HepG2 (cell line): ENCODE measurements around the gene TBC1D22A.

Source experiments
- GATAD1 ChIP-seq: IDR thresholded peaks from 2 replicates; pipeline ENCODE4 v1.6.1; 2016; ENCODE audit warnings: missing genetic modification reagents, missing compliant biosample characterization
- POLR2A ChIP-seq, 2 experiments: IDR thresholded peaks; 2 replicates each; pipeline ENCODE4 v1.6.1; 2011; ENCODE audit warnings: low read depth in 2 of 2, low read length in 2 of 2, mild to moderate bottlenecking in 1 of 2, moderate library complexity in 1 of 2; ENCODE audit not compliant: insufficient read depth in 1 of 2
- TF ChIP-seq, protein P1 (sequence below): fragments of 450-650 bp; IDR thresholded peaks from 2 replicates; pipeline ENCODE4 v1.6.1; 2016

DNA sequence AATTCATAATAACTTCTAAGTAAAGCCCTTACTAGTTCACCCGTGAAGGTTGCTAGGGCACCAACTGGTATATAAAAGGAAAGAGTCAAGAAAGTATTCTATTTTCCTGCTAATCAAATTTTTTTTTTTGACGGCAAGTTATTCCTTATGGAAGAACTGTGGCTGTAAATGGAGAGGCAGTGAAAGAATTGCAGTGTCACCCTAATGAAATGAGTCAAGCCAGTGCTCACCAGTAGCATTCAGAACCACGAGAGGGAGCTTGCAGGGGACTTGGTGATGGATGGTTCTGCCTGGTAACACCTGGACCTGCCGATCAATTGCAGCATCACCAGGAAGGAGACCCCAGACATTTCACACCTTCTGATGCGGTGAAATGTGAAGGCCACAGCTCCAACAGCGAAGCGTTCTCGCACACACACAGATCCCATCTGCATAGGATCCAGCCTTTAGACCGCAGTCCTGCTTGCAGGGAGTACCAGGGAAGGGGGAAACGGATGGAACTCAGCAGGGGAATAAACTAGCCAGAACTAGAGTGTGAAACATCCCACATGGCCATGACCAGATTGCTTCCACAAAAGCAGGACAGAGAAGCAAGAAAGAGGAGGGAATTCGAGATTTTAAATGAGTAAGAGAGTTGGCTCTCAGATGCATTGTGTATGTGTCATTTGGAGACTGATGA, 326.2 kb downstream of the TBC1D22A start:
- no peak for TF ChIP-seq GATAD1
- no peak for TF ChIP-seq POLR2A (IDR thresholded peaks at IDR 0.05; ENCODE audit: insufficient read depth in 1 of 2, low read depth in 2 of 2, low read length in 2 of 2)
- TF ChIP-seq, protein P1, sequence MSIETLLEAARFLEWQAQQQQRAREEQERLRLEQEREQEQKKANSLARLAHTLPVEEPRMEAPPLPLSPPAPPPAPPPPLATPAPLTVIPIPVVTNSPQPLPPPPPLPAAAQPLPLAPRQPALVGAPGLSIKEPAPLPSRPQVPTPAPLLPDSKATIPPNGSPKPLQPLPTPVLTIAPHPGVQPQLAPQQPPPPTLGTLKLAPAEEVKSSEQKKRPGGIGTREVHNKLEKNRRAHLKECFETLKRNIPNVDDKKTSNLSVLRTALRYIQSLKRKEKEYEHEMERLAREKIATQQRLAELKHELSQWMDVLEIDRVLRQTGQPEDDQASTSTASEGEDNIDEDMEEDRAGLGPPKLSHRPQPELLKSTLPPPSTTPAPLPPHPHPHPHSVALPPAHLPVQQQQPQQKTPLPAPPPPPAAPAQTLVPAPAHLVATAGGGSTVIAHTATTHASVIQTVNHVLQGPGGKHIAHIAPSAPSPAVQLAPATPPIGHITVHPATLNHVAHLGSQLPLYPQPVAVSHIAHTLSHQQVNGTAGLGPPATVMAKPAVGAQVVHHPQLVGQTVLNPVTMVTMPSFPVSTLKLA: no peak
